Caco-2 (cell line): ENCODE measurements around the gene LTB4R2. TPM values are rescaled to one million over a fixed set of nuclear protein-coding genes. Genes with fewer than 3 reads are reported as not detected.

ENCODE experiments used
- BruUV-seq: library from RNA; stranded (reverse); fragments of 400-500 nt; replicated peaks from 2 replicates; lab custom pipeline; 2021; lab: Mats Ljungman, UMichigan
- CTCF ChIA-PET: fragments of 300-600 bp; sonication (Branson Sonifier 250); formaldehyde crosslinking; loops from one replicate; lab custom pipeline; 2022; ENCODE audit warnings: antibody characterized with exemption; lab: Charles Lee
- POLR2A ChIA-PET: fragments of 300-600 bp; sonication (Branson Sonifier 250); formaldehyde crosslinking; loops from one replicate; lab custom pipeline; 2022; ENCODE audit warnings: antibody characterized with exemption; lab: Charles Lee
- DNase-seq, 2 experiments: peaks; one replicate each; pipeline versions ENCODE4 v3.0.0 to v3.0.0-alpha.2; 2020 to 2022
- H3K27me3 ChIP-seq: replicated peaks from 2 replicates; pipeline ENCODE4 v1.6.0; 2011; ENCODE audit warnings: low read length; ENCODE audit not compliant: control insufficient read depth, insufficient read depth
- H3K36me3 ChIP-seq: 2 replicates; pipeline ENCODE4 v1.5.1; 2011; ENCODE audit warnings: low read length; ENCODE audit not compliant: control insufficient read depth, insufficient read depth
- H3K4me1 ChIP-seq: fragments of 250-450 bp; sonication (Bioruptor Pico); 2 replicates; pipeline ENCODE4 v1.5.1; 2020; ENCODE audit warnings: mild to moderate bottlenecking
- H3K4me3 ChIP-seq: 2 replicates; pipeline ENCODE4 v1.5.1; 2011; ENCODE audit warnings: low read depth, mild to moderate bottlenecking, control low read depth, low read length
- H3K9me3 ChIP-seq: fragments of 250-450 bp; sonication (Bioruptor Pico); 2 replicates; pipeline ENCODE4 v1.5.1; 2020; ENCODE audit warnings: mild to moderate bottlenecking, moderate library complexity
- H3K27ac Mint-ChIP-seq: one replicate; pipeline ENCODE4 v1.8.0; 2022; ENCODE audit warnings: mixed read lengths; ENCODE audit not compliant: unreplicated experiment
- H3K27me3 Mint-ChIP-seq: one replicate; pipeline ENCODE4 v1.8.0; 2022; ENCODE audit warnings: mixed read lengths; ENCODE audit not compliant: insufficient read depth, unreplicated experiment
- H3K36me3 Mint-ChIP-seq: one replicate; pipeline ENCODE4 v1.8.0; 2022; ENCODE audit warnings: mild to moderate bottlenecking, mixed read lengths; ENCODE audit not compliant: insufficient read depth, unreplicated experiment
- H3K4me1 Mint-ChIP-seq: one replicate; pipeline ENCODE4 v1.8.0; 2022; ENCODE audit warnings: low read depth, mixed read lengths; ENCODE audit not compliant: unreplicated experiment
- H3K4me3 Mint-ChIP-seq: one replicate; pipeline ENCODE4 v1.8.0; 2022; ENCODE audit warnings: mild to moderate bottlenecking, moderate library complexity, mixed read lengths; ENCODE audit not compliant: unreplicated experiment
- H3K9me3 Mint-ChIP-seq: one replicate; pipeline ENCODE4 v1.8.0; 2022; ENCODE audit warnings: mixed read lengths; ENCODE audit not compliant: unreplicated experiment
- CTCF ChIP-seq, 2 experiments: fragments of 200-600 bp in 1 of 2; IDR thresholded peaks; 1 replicate in 1 of 2; 2 replicates in 1 of 2; pipeline versions ENCODE4 v1.5.1 to v1.8.0; 2011 to 2022; ENCODE audit warnings: antibody characterized with exemption in 1 of 2, control low read depth in 1 of 2, inconsistent platforms in 1 of 2, low read depth in 1 of 2, low read length in 1 of 2, mild to moderate bottlenecking in 1 of 2, moderate library complexity in 1 of 2; ENCODE audit not compliant: insufficient read depth in 1 of 2, severe bottlenecking in 1 of 2, unreplicated experiment in 1 of 2
- intact Hi-C: fragments of 100-400 bp; cut with micrococcal nuclease; formaldehyde crosslinking; loops from one replicate; pipeline ENCODE4 v1.10.0; 2022; ENCODE audit not compliant: unreplicated experiment
- total RNA-seq: library from RNA; stranded (reverse); gene quantifications from 2 replicates; pipeline ENCODE4 v1.2.3, GENCODE V29; 2022

LTB4R2 gene
- total RNA-seq, 1 experiment from 2014 or later: 10.3 TPM

DNA sequence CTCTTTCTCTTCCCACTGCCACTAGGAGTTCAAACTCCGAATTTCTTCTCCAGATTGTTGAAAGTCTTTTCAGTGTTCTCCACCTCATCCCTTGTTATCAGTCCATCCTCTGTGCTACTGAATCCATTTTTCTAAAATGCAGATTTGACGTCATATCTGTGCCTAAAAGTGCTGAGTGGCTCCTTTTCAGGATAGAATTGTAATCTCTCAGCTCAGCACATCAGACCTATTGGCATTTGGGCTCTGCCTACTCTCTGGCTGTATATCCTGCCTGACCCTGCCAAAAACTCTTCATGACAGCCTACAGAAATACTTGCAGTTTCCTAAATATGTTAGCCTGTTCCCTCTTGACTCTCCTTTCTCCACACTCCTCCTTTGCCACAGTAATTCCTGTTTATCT is 37.5 kb upstream of the LTB4R2 start:
- intact Hi-C loops: no loop called here
- no peaks in the 10 kb centered on the region for H3K27me3 Mint-ChIP-seq
- peaks cover 11% of the 10 kb centered on the region for H3K4me1 Mint-ChIP-seq
- no peak for DNase-seq
- Histone ChIP-seq H3K36me3 (no peaks in the 10 kb centered on the region), H3K27me3 (no peaks in the 10 kb centered on the region), H3K4me1 (peaks cover 5% of the 10 kb centered on the region), H3K9me3 (no peaks in the 10 kb centered on the region), H3K4me3 (no peak overlapping the region)
- ChIA-PET CTCF (interaction anchor here (0.6 to 1.9 kb wide), 3 partner anchors 20 to 36 kb away, joined by 3 to 42 read pairs (median 9); partner anchors contain the start of gene TINF2), POLR2A (interaction anchor here (2.1 kb wide), 1 partner anchor 30 kb away, joined by 39 read pairs; the partner anchor contains the start of gene TINF2)
- peak overlapping the region; percentile 74 for H3K27ac Mint-ChIP-seq
- no peak for TF ChIP-seq CTCF (IDR thresholded peaks at IDR 0.05; ENCODE audit: insufficient read depth in 1 of 2, low read depth in 1 of 2, low read length in 1 of 2, severe bottlenecking in 1 of 2, unreplicated experiment in 1 of 2)
- no peaks in the 10 kb centered on the region for H3K9me3 Mint-ChIP-seq
- H3K4me3 Mint-ChIP-seq: peak overlapping the region; percentile 76
- no TSS peak for BruUV-seq
- H3K36me3 Mint-ChIP-seq: peaks cover under 1% of the 10 kb centered on the region

DNA sequence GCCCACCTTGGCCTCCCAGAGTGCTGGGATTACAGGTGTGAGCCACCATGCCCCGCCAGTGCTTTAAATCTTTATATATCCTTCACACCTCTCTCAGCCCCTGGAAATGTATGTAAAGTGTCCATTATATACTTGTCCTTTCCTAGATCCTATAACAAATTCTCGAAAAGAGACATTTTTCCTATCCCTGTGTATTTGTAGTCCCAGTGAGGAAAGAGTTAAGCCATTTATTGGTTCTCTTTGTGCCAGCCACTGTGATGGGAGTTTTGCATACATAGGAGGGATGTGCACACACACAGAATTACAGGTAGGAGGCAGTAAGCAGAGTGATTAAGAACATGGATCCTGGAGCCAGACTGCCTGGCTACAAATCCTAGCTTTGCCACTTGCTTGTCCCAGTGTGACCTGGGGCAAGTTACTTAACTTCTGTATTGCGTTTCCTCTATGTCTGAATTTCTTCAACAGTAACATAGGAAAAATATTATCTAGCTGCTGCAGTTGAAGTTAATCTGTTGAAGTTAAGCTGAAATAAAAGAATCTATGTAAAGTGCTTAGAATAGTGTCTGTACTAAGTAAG is 36.4 kb upstream of the LTB4R2 start:
- BruUV-seq: no TSS peak
- Mint-ChIP-seq H3K27me3 (no peaks in the 10 kb centered on the region), H3K4me3 (no peak overlapping the region), H3K9me3 (no peaks in the 10 kb centered on the region), H3K27ac (no peak overlapping the region), H3K4me1 (peaks cover 11% of the 10 kb centered on the region), H3K36me3 (no peaks in the 10 kb centered on the region)
- peaks cover 5% of the 10 kb centered on the region for H3K4me1 ChIP-seq
- CTCF ChIA-PET: no interaction called here
- POLR2A ChIA-PET: no interaction called here
- no peak for DNase-seq
- H3K36me3 ChIP-seq: no peaks in the 10 kb centered on the region
- intact Hi-C loops: no loop called here
- no peak for TF ChIP-seq CTCF (IDR thresholded peaks at IDR 0.05; ENCODE audit: insufficient read depth in 1 of 2, low read depth in 1 of 2, low read length in 1 of 2, severe bottlenecking in 1 of 2, unreplicated experiment in 1 of 2)
- no peaks in the 10 kb centered on the region for H3K27me3 ChIP-seq
- no peaks in the 10 kb centered on the region for H3K9me3 ChIP-seq
- H3K4me3 ChIP-seq: no peak overlapping the region

- no peak for TF ChIP-seq CTCF (IDR thresholded peaks at IDR 0.05; ENCODE audit: insufficient read depth in 1 of 2, low read depth in 1 of 2, low read length in 1 of 2, severe bottlenecking in 1 of 2, unreplicated experiment in 1 of 2)
- intact Hi-C loops: no loop called here
These were observed 35.8 kb upstream of the LTB4R2 start for GRCh38 chr14:24274101-24274543.

More at GRCh38 chr14:24274101-24274543, 35.8 kb upstream of the LTB4R2 start:
- H3K36me3 ChIP-seq: no peaks in the 10 kb centered on the region
- ChIA-PET POLR2A (no interaction called here), CTCF (interaction anchor here (0.7 kb wide), 1 partner anchor 85 kb away, joined by 9 read pairs; no protein-coding TSS in a partner anchor)
- Mint-ChIP-seq H3K4me1 (peaks cover 11% of the 10 kb centered on the region), H3K36me3 (no peaks in the 10 kb centered on the region), H3K27ac (no peak overlapping the region), H3K27me3 (no peaks in the 10 kb centered on the region), H3K9me3 (no peaks in the 10 kb centered on the region), H3K4me3 (no peak overlapping the region)
- peaks cover 5% of the 10 kb centered on the region for H3K4me1 ChIP-seq
- H3K4me3 ChIP-seq: no peak overlapping the region
- no peaks in the 10 kb centered on the region for H3K27me3 ChIP-seq
- no TSS peak for BruUV-seq
- H3K9me3 ChIP-seq: no peaks in the 10 kb centered on the region
- DNase-seq: no peak
